Coronary artery (tissue), 2 donors: ENCODE measurements around the gene TEX53.

Source experiments
- DNase-seq: peaks from one replicate; pipeline ENCODE4 v3.0.0-alpha.2; 2017; ENCODE audit warnings: low spot score
- H3K27ac ChIP-seq, 2 donors: fragments of 200-600 bp; sonication (generic); one replicate each; pipeline ENCODE4 v1.5.1; 2016 to 2019
- H3K4me3 ChIP-seq: fragments of 200-600 bp; sonication (generic); 2 replicates; pipeline ENCODE4 v1.5.1; 2016; ENCODE audit warnings: mild to moderate bottlenecking, moderate library complexity
- CTCF ChIP-seq: fragments of 200-600 bp; sonication (generic); IDR thresholded peaks from one replicate; pipeline ENCODE4 v1.5.1; 2019; ENCODE audit warnings: antibody characterized with exemption

Gene TEX53

GRCh38 chr9:114643001-114643400, 14.6 kb downstream of the TEX53 start:
- Histone ChIP-seq H3K27ac (no peak overlapping the region), H3K4me3 (no peak overlapping the region)
- DNase-seq: peak; percentile 53
- TF ChIP-seq CTCF: no peak

GRCh38 chr9:114641967-114642366, 15.6 kb downstream of the TEX53 start:
- Histone ChIP-seq H3K4me3 (no peak overlapping the region), H3K27ac (no peak overlapping the region)
- no peak for DNase-seq
- no peak for TF ChIP-seq CTCF

GRCh38 chr9:114638404-114638803, 19.2 kb downstream of the TEX53 start:
- Histone ChIP-seq H3K4me3 (no peak overlapping the region), H3K27ac (no peak overlapping the region)
- no peak for DNase-seq
- no peak for TF ChIP-seq CTCF

- no peak for TF ChIP-seq CTCF
- Histone ChIP-seq H3K4me3 (no peak overlapping the region), H3K27ac (no peak overlapping the region)
- no peak for DNase-seq
These were observed 23.2 kb downstream of the TEX53 start for GRCh38 chr9:114634387-114634786.

GRCh38 chr9:114633438-114634089, 24.0 kb downstream of the TEX53 start:
- Histone ChIP-seq H3K27ac (no peak overlapping the region), H3K4me3 (no peak overlapping the region)
- no peak for TF ChIP-seq CTCF
- DNase-seq: no peak

- DNase-seq: no peak
- no peak for TF ChIP-seq CTCF
- Histone ChIP-seq H3K27ac (no peak overlapping the region), H3K4me3 (no peak overlapping the region)
These were observed 26.4 kb downstream of the TEX53 start for GRCh38 chr9:114631166-114631565.

- Histone ChIP-seq H3K4me3 (no peak overlapping the region), H3K27ac (no peak overlapping the region)
- TF ChIP-seq CTCF: no peak
- DNase-seq: no peak
These were observed 28.0 kb downstream of the TEX53 start for GRCh38 chr9:114629563-114630090.
